ENCODE data around the gene ABTB1. TPM values are rescaled to one million over a fixed set of nuclear protein-coding genes. Genes with fewer than 3 reads are reported as not detected.
"Not testable (repeated sequence)": the region's sequence is repeated elsewhere in the genome, so short reads cannot be mapped to it uniquely, and the experiment has no call there.

ABTB1 gene
- total RNA-seq, 2 donors from 2014 or later, result 16.9 to 18.3 TPM

DNA sequence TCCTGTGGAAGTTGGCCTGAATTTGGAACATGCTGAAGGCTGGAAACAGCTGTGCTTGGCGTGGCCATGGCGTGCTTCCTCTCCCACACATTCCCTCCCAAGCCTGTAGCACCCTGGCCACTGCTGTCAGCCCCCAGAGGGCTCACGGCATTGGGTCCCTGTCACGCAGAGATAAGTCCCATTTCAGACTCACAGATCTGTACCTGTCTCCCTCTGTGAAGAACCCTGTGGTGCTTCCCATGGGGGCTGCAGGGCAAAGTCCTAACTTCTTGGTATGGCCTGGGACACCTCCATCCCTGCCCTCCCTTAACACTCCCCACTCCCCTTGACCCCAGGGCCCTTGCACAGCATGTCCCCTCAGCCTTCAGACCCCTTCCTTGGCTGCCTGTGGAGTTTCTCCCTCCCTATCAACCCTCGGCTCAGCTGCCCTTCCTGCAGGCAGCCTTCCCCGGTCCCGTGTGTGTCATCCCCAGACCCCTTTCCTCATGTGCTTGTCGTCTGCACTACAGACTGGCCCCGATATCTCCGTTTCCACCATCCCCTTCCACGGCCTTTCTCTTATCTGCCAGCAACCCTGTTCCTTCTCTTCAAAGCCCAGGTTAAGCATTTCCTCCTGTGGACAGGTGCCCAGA lies 28.6 kb downstream of the ABTB1 start:
- H3K4me3 Mint-ChIP-seq, result no peak overlapping the region
- H3K27ac Mint-ChIP-seq, result no peak overlapping the region
- ATAC-seq, result no peak

DNA sequence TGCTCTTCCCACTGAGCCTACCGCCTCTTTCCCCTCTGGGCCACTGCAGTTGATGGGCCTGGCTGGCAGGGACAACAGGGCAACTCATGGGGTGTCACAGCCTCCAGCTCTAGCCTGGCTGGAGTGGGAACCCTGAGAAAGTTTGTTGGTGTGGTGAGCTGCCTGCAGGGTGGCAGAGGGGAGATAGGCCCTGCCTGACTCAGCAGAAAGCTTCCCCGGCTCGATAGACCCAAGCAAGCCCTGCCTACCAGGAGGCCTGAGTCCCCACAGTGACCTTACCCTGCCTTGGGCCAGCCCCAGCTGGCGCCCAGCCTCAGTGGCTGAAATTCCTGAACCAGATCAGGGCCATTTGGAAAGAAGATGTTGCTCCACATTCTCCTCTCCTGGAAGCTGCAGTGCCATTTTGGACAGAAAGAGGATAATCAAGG lies 29.4 kb downstream of the ABTB1 start:
- Mint-ChIP-seq H3K4me3 (no peak overlapping the region), H3K36me3 (no peaks in the 10 kb centered on the region), H3K27ac (no peak overlapping the region), H3K9me3 (peaks cover 7% of the 10 kb centered on the region), H3K27me3 (peaks cover 2 to 7% of the 10 kb centered on the region in 2 donors), H3K4me1 (ENCODE audit: low read depth in 2 of 2) (peaks cover 0 to 2% of the 10 kb centered on the region in 2 donors)
- no peak for DNase-seq (ENCODE audit: low spot score)
- ATAC-seq, result no peak

More for the DNA sequence above, 28.6 kb downstream of the ABTB1 start:
- no peaks in the 10 kb centered on the region for H3K36me3 Mint-ChIP-seq
- H3K4me1 Mint-ChIP-seq (ENCODE audit: low read depth in 2 of 2), result peaks cover 0 to 2% of the 10 kb centered on the region in 2 donors
- no peak for DNase-seq (ENCODE audit: low spot score)
- H3K27me3 Mint-ChIP-seq, result peaks cover 2 to 7% of the 10 kb centered on the region in 2 donors
- H3K9me3 Mint-ChIP-seq, result peaks cover 7% of the 10 kb centered on the region

DNA sequence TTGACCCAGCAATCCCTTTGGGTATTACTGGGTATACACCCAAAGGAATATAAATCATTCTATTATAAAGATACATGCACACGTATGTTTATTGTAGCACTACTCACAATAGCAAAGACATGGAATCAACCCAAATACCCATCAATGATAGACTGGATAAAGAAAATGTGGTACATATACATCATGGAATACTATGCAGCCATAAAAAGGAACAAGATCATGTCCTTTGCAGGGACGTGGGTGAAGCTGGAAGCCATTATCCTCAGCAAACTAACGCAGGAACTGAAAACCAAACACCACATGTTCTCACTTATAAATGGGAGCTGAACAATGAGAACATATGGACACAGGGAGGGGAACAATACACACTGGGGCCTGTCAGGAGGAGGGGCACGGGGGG lies 32.1 kb downstream of the ABTB1 start:
- DNase-seq (ENCODE audit: low spot score); H3K36me3 Mint-ChIP-seq; ATAC-seq; H3K4me1 Mint-ChIP-seq (ENCODE audit: low read depth in 2 of 2); H3K9me3 Mint-ChIP-seq; H3K27me3 Mint-ChIP-seq; H3K4me3 Mint-ChIP-seq: not testable (repeated sequence)
- H3K27ac Mint-ChIP-seq, result peak overlapping the region in 1 of 2 donors; percentile 41

DNA sequence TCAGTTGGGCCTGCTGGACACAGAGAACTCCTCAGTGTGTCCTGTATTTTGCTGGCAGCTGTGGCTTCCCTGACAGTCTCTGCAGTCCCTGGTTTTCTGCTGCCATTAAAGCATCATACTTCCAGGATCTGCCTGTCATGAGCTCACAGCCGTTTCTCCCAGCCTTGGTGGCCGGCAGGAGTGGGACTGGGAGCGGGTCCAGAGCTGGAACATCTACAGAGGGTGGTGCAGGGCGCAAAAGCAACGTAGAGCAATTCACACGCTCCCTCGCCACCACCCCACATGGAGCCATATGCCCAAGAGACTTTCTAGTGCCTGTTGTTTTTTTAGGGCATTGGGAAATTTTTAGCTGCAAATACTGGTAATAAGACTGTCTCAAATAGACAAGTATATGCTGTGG lies 33.6 kb downstream of the ABTB1 start:
- H3K4me3 Mint-ChIP-seq, result no peak overlapping the region
- H3K4me1 Mint-ChIP-seq (ENCODE audit: low read depth in 2 of 2), result no peaks in the 10 kb centered on the region
- no peak for ATAC-seq
- H3K36me3 Mint-ChIP-seq, result no peaks in the 10 kb centered on the region
- no peak overlapping the region for H3K27ac Mint-ChIP-seq
- DNase-seq (ENCODE audit: low spot score), result no peak
- H3K9me3 Mint-ChIP-seq, result peaks cover 7% of the 10 kb centered on the region
- peaks cover 2 to 7% of the 10 kb centered on the region in 2 donors for H3K27me3 Mint-ChIP-seq

DNA sequence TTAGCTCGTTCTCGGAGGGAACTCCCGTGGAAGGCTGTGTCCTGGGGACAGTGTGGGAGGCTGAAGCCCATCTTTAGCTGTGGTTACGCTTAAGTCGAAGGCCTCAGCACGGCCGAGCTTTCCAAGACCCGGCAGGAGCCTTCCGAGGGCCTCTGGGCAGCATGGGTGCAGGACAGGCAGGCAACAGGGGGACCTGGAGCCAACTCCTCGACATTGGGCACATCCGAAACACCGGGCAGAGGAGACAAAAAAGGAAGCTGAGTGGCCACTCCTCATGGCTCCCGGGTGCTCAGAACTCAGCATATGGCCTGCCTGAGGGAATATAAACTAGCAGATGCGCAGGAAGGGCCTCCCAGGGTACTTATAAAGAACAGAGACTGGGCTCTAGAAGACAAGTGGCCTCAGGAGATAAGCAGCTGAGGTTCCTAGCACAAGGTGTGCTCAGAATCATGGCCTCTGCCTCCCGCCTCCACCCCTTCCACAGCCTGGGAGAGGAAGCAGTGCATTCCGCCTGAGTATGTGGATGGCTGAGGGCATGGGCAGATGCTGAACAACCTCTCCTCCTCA lies 34.1 kb downstream of the ABTB1 start:
- Mint-ChIP-seq H3K9me3 (peaks cover 7% of the 10 kb centered on the region), H3K4me3 (no peak overlapping the region), H3K27ac (no peak overlapping the region), H3K4me1 (ENCODE audit: low read depth in 2 of 2) (no peaks in the 10 kb centered on the region), H3K27me3 (peaks cover 2 to 7% of the 10 kb centered on the region in 2 donors), H3K36me3 (no peaks in the 10 kb centered on the region)
- no peak for DNase-seq (ENCODE audit: low spot score)
- ATAC-seq, result no peak

DNA sequence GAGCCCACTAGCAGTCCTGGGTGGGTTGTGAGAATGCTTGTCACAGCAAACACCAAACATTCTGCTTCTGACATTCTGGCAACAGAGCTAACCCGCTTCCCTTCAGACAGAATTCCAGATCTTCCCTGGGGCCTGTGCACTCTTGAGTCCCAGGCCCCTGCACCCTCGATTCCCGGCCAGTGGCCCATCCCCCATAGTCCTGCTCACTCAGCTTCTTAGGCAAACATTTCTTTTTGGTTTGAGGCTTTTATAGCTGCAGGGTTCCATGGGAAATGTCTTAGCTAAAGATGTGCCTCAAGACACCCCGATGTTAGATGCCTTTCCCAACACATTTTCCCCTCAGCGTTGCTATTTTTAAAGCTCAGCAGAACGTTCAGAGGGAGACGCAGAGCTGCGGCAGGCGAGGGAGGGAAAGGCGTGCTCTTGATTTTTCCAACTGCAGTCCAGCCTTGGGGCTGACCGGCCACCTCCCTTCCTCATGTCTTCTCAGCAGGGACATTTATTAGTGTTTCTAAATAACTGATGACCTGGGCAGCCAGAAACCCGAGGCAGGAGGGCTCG lies 35.2 kb downstream of the ABTB1 start:
- DNase-seq (ENCODE audit: low spot score) (no peak), ATAC-seq (no peak)
- Mint-ChIP-seq H3K4me3 (no peak overlapping the region), H3K27me3 (peaks cover 2 to 7% of the 10 kb centered on the region in 2 donors), H3K27ac (no peak overlapping the region), H3K4me1 (ENCODE audit: low read depth in 2 of 2) (no peaks in the 10 kb centered on the region), H3K9me3 (peaks cover 7% of the 10 kb centered on the region), H3K36me3 (no peaks in the 10 kb centered on the region)

DNA sequence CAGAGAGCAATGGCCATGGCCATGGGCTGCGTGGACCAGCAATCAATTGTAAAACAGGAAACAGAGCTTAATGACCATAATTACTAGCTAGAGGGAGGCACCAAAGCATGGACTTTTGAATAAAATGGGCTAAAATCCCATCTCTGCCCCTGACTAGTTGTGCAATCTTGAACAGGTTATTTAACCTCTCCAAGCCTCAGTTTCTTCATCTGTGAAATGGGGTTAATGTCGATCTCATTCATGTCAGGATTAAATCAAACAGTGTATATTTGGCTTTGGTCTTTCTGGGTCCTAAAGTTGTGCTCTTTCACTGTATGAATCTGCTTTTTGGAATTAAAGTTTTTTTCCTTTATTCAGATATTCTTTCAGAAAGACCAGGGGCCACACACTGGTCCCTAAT lies 36.1 kb downstream of the ABTB1 start:
- peaks cover 2 to 7% of the 10 kb centered on the region in 2 donors for H3K27me3 Mint-ChIP-seq
- no peak overlapping the region for H3K4me3 Mint-ChIP-seq

DNA sequence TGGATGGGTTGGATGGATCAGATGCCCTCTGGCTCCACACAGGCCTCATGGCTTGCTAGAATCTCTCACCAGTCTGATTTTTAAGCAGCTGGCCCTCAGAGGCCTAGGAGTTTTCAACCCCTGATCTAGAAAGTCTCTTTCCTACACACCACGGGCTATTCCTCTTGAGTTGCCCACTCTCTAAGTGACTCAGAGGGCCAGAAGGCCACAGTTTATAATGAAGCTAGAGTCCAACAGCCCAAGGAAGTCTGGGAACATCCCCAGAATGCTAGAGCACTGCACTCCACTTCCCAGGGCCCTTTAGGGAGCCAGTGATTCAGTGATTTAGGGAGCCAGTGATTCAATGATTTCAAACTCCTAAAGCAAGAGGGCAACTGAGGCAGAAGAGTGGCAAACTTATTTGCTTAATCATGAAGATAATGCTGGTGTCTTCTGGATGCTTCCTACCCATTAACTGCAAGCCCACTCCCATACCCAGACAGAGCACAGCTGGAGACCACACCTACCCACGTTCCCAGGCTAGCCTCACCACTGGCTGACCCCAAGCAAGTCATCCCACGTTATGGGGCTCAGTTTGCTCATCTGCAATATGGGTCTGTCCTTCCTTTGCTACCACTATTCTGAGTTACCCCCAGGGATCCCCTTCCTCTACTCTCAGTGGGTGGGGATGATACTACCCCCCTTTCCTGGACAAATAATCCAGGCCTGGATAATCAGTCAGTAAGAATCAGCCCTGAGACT lies 36.7 kb downstream of the ABTB1 start:
- H3K27ac Mint-ChIP-seq, result no peak overlapping the region
- no peak for ATAC-seq
- H3K27me3 Mint-ChIP-seq, result peaks cover 2 to 5% of the 10 kb centered on the region in 2 donors
- no peak overlapping the region for H3K4me3 Mint-ChIP-seq
- no peaks in the 10 kb centered on the region for H3K36me3 Mint-ChIP-seq
- no peaks in the 10 kb centered on the region for H3K4me1 Mint-ChIP-seq (ENCODE audit: low read depth in 2 of 2)
- peaks cover 2% of the 10 kb centered on the region for H3K9me3 Mint-ChIP-seq
- DNase-seq (ENCODE audit: low spot score), result no peak

More for the DNA sequence above, 36.1 kb downstream of the ABTB1 start:
- ATAC-seq, result no peak
- Mint-ChIP-seq H3K4me1 (ENCODE audit: low read depth in 2 of 2) (no peaks in the 10 kb centered on the region), H3K9me3 (peaks cover 3% of the 10 kb centered on the region), H3K36me3 (no peaks in the 10 kb centered on the region), H3K27ac (no peak overlapping the region)
- DNase-seq (ENCODE audit: low spot score), result no peak

DNA sequence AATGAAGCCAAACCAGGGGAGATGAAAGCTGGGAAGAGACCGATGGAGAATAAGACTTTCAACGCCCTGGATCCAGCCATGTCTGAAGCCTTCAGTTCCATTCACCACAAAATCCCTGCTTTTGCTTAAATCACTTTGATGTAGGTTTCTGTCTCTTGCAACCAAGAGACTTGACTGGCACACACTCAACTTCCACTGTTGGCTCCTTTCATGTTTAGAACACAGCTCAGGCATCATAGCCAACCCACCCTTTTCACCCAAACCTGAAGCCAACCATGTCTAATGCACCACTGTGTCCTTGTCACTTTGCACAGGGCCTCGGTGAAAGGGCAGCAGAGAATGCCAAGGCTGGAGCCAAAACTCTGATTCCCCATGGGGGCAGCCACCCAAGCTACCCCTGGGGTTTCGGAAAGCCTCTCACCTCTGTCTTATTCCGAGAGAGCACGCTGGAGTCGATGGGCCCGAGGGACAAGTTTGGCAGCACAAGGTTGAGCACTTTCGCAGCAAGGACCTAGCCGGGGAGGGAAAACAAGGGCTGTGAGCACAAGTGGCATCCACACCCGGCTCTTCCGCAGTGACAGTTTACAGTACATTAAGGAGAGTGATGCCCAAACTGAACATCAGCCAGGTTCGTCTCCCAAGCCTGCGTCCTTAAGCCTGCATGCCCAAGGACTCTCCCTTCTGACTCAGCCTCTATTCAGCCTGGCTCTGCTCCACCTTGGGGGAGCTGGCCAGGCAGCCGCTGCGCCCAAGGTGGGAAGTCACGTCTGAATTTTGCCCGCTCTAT lies 37.6 kb downstream of the ABTB1 start:
- Mint-ChIP-seq H3K36me3 (no peaks in the 10 kb centered on the region), H3K27me3 (no peaks in the 10 kb centered on the region), H3K4me1 (ENCODE audit: low read depth in 2 of 2) (no peaks in the 10 kb centered on the region), H3K9me3 (no peaks in the 10 kb centered on the region), H3K27ac (no peak overlapping the region), H3K4me3 (no peak overlapping the region)
- ATAC-seq, result no peak
- no peak for DNase-seq (ENCODE audit: low spot score)

DNA sequence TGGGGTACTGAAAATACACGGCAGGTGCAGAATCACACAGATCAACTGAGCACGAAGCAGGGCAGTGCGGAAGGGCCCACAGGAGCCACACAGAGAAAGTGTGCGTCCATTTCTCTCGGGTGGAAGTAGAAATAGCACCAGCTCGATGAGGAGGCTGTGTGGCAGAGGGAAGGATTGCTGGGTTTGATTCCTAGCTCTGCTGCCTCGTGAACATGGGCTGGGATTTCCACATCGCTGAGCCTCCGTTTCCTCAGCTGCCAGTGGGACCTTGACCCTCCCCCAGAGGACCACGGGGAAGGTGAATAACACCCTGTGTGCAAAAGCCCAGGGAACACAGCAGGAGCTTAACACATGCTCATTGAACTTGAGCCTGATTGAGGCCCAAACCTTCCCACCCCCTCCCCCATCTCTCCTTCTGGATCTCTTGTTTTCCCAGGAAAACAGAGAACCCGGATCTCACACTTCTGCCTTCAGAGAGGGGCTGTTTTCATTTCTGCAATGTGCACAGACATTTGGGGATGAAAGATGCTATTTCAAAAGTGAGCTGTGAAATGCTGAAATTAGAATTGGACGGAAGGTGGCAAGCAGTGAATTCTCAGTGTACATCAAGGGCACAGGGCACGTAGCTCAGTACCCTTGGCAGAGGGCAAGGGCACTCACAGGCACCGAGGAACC lies 38.4 kb downstream of the ABTB1 start:
- no peak for DNase-seq (ENCODE audit: low spot score)
- Mint-ChIP-seq H3K9me3 (no peaks in the 10 kb centered on the region), H3K4me3 (no peak overlapping the region), H3K27me3 (no peaks in the 10 kb centered on the region), H3K27ac (no peak overlapping the region), H3K4me1 (ENCODE audit: low read depth in 2 of 2) (no peaks in the 10 kb centered on the region), H3K36me3 (no peaks in the 10 kb centered on the region)
- ATAC-seq, result no peak

DNA sequence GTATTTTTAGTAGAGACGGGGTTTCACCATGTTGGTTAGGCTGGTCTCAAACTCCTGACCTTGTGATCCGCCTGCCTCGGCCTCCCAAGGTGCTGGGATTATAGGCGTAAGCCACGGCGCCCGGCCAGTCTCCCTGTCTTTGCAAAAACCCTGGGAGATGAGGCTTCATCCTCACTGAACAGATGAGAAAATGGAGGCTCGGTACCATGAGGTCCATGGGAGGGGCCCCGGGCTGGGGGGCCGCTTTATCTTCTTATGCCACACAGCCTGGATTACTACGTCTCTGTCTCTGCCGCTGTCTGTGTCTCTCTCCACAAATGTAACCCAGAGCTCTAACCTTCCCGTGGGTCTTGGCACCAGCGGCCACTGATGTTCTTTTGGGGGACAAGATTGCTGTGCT lies 39.1 kb downstream of the ABTB1 start:
- no peak for ATAC-seq
- Mint-ChIP-seq H3K36me3 (no peaks in the 10 kb centered on the region), H3K27ac (no peak overlapping the region), H3K4me3 (no peak overlapping the region), H3K27me3 (no peaks in the 10 kb centered on the region), H3K9me3 (no peaks in the 10 kb centered on the region), H3K4me1 (ENCODE audit: low read depth in 2 of 2) (no peaks in the 10 kb centered on the region)
- no peak for DNase-seq (ENCODE audit: low spot score)

DNA sequence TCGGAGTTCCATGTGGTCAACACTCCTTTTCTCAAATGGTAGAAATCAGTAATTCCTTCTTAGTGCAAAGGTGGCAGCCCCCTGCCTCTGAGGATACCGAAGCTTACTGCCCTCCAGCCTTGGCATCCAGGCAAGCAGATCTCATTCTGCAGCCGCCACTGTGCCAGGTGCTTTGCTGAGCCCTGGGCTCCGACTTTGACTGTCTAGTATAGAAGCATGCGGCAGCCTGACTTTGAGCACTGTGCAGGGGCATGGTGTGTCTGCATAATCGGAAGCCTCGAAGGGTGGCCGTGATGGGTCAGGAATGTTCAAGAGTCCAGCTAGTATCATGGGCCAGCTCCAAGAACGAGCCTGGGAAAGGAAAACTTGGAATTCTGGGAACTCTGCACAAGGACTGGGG lies 39.7 kb downstream of the ABTB1 start:
- Mint-ChIP-seq H3K36me3 (no peaks in the 10 kb centered on the region), H3K4me1 (ENCODE audit: low read depth in 2 of 2) (no peaks in the 10 kb centered on the region), H3K4me3 (no peak overlapping the region), H3K9me3 (no peaks in the 10 kb centered on the region), H3K27ac (no peak overlapping the region), H3K27me3 (no peaks in the 10 kb centered on the region)
- ATAC-seq, result no peak
- no peak for DNase-seq (ENCODE audit: low spot score)
